Measurements from ENCODE around the gene BLTP3A.
"Not testable (repeated sequence)": the region's sequence is repeated elsewhere in the genome, so short reads cannot be mapped to it uniquely, and the experiment has no call there.

BLTP3A gene

DNA sequence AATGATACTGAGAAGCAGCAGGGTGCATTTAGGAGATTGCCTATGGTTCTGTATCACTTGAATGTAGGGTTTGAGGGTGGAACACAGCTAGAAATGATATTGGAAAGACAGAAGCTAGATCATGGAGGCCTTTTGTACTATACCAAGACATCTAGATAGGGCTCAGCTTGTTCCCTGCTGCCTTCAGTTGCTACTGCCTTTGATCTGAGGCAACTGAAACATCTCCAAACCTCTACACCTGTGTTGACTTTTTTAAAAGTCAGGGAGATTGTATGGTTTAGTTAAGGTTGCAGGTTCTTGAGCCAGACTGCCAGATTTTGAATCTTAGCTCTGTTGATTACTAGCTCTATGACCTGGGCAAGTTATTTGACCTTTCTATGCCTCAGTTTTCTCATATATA is 12.7 kb downstream of the BLTP3A start:
- TF ChIP-seq ESRRG (CRISPR knock-in tag; IDR thresholded peaks at IDR 0.05) (no peak), TOX (CRISPR knock-in tag; IDR thresholded peaks at IDR 0.05; ENCODE audit: borderline replicate concordance) (no peak), ZNF565 (CRISPR knock-in tag; conservative IDR thresholded peaks at IDR 0.05; ENCODE audit: low read depth) (no peak), ARNTL (CRISPR knock-in tag; IDR thresholded peaks at IDR 0.05; ENCODE audit: borderline replicate concordance, low read depth) (no peak), ZFP3 (CRISPR knock-in tag; IDR thresholded peaks at IDR 0.05) (no peak), ZNF8 (CRISPR knock-in tag; IDR thresholded peaks at IDR 0.05) (no peak), PPARA (CRISPR knock-in tag; IDR thresholded peaks at IDR 0.05; ENCODE audit: borderline replicate concordance) (no peak), SNAI2 (CRISPR knock-in tag; IDR thresholded peaks at IDR 0.05) (no peak), BACH2 (CRISPR knock-in tag; IDR thresholded peaks at IDR 0.05; ENCODE audit: borderline replicate concordance) (no peak)
- TF ChIP-seq, protein P1, sequence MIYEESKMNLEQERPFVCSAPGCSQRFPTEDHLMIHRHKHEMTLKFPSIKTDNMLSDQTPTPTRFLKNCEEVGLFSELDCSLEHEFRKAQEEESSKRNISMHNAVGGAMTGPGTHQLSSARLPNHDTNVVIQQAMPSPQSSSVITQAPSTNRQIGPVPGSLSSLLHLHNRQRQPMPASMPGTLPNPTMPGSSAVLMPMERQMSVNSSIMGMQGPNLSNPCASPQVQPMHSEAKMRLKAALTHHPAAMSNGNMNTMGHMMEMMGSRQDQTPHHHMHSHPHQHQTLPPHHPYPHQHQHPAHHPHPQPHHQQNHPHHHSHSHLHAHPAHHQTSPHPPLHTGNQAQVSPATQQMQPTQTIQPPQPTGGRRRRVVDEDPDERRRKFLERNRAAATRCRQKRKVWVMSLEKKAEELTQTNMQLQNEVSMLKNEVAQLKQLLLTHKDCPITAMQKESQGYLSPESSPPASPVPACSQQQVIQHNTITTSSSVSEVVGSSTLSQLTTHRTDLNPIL (CRISPR knock-in tag; IDR thresholded peaks at IDR 0.05; ENCODE audit: low read depth) = no peak
- TF ChIP-seq, protein P2, sequence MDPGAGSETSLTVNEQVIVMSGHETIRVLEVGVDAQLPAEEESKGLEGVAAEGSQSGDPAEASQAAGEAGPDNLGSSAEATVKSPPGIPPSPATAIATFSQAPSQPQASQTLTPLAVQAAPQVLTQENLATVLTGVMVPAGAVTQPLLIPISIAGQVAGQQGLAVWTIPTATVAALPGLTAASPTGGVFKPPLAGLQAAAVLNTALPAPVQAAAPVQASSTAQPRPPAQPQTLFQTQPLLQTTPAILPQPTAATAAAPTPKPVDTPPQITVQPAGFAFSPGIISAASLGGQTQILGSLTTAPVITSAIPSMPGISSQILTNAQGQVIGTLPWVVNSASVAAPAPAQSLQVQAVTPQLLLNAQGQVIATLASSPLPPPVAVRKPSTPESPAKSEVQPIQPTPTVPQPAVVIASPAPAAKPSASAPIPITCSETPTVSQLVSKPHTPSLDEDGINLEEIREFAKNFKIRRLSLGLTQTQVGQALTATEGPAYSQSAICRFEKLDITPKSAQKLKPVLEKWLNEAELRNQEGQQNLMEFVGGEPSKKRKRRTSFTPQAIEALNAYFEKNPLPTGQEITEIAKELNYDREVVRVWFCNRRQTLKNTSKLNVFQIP (CRISPR knock-in tag; IDR thresholded peaks at IDR 0.05; ENCODE audit: borderline replicate concordance, low read depth) = no peak
- TF ChIP-seq, protein P3, sequence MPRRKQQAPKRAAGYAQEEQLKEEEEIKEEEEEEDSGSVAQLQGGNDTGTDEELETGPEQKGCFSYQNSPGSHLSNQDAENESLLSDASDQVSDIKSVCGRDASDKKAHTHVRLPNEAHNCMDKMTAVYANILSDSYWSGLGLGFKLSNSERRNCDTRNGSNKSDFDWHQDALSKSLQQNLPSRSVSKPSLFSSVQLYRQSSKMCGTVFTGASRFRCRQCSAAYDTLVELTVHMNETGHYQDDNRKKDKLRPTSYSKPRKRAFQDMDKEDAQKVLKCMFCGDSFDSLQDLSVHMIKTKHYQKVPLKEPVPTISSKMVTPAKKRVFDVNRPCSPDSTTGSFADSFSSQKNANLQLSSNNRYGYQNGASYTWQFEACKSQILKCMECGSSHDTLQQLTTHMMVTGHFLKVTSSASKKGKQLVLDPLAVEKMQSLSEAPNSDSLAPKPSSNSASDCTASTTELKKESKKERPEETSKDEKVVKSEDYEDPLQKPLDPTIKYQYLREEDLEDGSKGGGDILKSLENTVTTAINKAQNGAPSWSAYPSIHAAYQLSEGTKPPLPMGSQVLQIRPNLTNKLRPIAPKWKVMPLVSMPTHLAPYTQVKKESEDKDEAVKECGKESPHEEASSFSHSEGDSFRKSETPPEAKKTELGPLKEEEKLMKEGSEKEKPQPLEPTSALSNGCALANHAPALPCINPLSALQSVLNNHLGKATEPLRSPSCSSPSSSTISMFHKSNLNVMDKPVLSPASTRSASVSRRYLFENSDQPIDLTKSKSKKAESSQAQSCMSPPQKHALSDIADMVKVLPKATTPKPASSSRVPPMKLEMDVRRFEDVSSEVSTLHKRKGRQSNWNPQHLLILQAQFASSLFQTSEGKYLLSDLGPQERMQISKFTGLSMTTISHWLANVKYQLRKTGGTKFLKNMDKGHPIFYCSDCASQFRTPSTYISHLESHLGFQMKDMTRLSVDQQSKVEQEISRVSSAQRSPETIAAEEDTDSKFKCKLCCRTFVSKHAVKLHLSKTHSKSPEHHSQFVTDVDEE (CRISPR knock-in tag; IDR thresholded peaks at IDR 0.05) = no peak
- TF ChIP-seq, protein P4, sequence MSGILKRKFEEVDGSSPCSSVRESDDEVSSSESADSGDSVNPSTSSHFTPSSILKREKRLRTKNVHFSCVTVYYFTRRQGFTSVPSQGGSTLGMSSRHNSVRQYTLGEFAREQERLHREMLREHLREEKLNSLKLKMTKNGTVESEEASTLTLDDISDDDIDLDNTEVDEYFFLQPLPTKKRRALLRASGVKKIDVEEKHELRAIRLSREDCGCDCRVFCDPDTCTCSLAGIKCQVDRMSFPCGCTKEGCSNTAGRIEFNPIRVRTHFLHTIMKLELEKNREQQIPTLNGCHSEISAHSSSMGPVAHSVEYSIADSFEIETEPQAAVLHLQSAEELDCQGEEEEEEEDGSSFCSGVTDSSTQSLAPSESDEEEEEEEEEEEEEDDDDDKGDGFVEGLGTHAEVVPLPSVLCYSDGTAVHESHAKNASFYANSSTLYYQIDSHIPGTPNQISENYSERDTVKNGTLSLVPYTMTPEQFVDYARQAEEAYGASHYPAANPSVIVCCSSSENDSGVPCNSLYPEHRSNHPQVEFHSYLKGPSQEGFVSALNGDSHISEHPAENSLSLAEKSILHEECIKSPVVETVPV (CRISPR knock-in tag; IDR thresholded peaks at IDR 0.05) = no peak
- ATAC-seq = no peak

DNA sequence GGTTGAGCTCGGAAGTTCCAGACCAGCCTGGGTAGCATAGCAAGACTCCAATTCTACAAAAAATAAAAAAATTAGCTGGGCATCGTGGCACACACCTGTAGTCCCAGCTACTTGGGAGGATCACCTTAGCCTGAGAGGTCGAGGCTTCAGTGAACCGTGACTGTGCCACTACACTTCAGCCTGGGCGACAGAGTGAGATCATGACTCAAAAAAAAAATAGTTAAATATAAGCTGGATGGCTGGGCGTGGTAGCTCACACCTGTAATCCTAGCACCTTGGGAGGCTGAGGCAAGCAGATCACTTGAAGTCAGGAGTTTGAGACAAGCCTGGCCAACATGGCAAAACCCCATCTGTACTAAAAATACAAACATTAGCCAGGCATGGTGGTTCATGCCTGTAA is 13.2 kb downstream of the BLTP3A start:
- not testable (repeated sequence) for ATAC-seq

DNA sequence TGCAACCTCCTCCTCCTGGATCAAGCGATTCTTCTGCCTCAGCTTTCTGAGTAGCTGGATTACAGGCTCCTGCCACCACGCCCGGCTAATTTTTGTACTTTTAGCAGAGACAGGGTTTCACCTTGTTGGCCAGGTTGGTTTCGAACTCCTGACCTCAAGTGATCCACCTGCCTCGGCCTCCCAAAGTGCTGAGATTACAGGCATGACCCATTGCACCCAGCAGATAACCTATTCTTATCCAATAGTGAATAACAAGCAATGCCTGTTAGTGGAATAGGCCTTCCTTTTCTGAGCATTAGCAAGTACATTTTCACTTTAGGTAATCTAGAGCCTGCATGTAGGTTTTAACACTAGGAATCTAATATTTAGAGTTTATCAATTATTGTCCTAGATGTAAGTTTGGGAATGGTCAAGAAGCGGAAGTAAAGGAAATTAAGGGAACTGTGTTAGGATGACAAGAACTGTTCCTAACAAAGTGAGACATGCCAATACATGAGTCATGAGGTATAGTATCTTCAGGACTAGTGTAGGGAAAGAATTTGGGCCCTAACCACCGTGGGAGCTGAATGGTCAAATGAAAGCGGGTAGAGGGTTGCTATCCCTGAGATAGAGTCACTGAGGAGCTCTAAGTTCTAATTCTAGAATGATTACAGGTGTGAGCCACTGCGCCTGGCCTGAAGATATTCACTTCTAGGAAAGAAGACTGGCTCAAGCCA is 15.0 kb downstream of the BLTP3A start:
- no peak for TF ChIP-seq ISL1 (CRISPR knock-in tag; IDR thresholded peaks at IDR 0.05)
- TF ChIP-seq, protein P4 (CRISPR knock-in tag; IDR thresholded peaks at IDR 0.05) = no peak
- no peak for TF ChIP-seq TOX (CRISPR knock-in tag; IDR thresholded peaks at IDR 0.05; ENCODE audit: borderline replicate concordance)
- no peak for TF ChIP-seq CSDC2 (CRISPR knock-in tag; IDR thresholded peaks at IDR 0.05)
- TF ChIP-seq, protein P1 (CRISPR knock-in tag; IDR thresholded peaks at IDR 0.05; ENCODE audit: low read depth) = no peak
- TF ChIP-seq ZFP30 (CRISPR knock-in tag; IDR thresholded peaks at IDR 0.05) = no peak
- TF ChIP-seq PPARA (CRISPR knock-in tag; IDR thresholded peaks at IDR 0.05; ENCODE audit: borderline replicate concordance) = no peak
- no peak for TF ChIP-seq ZNF8 (CRISPR knock-in tag; IDR thresholded peaks at IDR 0.05)
- TF ChIP-seq GLIS3 (CRISPR knock-in tag; IDR thresholded peaks at IDR 0.05) = no peak
- no peak for TF ChIP-seq ZFP3 (CRISPR knock-in tag; IDR thresholded peaks at IDR 0.05)
- no peak for TF ChIP-seq ESRRG (CRISPR knock-in tag; IDR thresholded peaks at IDR 0.05)
- no peak for TF ChIP-seq BACH2 (CRISPR knock-in tag; IDR thresholded peaks at IDR 0.05; ENCODE audit: borderline replicate concordance)
- TF ChIP-seq, protein P3 (CRISPR knock-in tag; IDR thresholded peaks at IDR 0.05) = no peak
- TF ChIP-seq ZNF565 (CRISPR knock-in tag; conservative IDR thresholded peaks at IDR 0.05; ENCODE audit: low read depth) = no peak
- TF ChIP-seq ZC3H10 (CRISPR knock-in tag; IDR thresholded peaks at IDR 0.05) = no peak
- TF ChIP-seq, protein P5, sequence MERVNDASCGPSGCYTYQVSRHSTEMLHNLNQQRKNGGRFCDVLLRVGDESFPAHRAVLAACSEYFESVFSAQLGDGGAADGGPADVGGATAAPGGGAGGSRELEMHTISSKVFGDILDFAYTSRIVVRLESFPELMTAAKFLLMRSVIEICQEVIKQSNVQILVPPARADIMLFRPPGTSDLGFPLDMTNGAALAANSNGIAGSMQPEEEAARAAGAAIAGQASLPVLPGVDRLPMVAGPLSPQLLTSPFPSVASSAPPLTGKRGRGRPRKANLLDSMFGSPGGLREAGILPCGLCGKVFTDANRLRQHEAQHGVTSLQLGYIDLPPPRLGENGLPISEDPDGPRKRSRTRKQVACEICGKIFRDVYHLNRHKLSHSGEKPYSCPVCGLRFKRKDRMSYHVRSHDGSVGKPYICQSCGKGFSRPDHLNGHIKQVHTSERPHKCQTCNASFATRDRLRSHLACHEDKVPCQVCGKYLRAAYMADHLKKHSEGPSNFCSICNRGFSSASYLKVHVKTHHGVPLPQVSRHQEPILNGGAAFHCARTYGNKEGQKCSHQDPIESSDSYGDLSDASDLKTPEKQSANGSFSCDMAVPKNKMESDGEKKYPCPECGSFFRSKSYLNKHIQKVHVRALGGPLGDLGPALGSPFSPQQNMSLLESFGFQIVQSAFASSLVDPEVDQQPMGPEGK (CRISPR knock-in tag; IDR thresholded peaks at IDR 0.05; ENCODE audit: borderline replicate concordance) = no peak
- no peak for TF ChIP-seq TCF4 (CRISPR knock-in tag; IDR thresholded peaks at IDR 0.05; ENCODE audit: borderline replicate concordance)
- TF ChIP-seq OSR1 (CRISPR knock-in tag; IDR thresholded peaks at IDR 0.05) = no peak

More for the DNA sequence above, 15.0 kb downstream of the BLTP3A start:
- peak; percentile 58 for ATAC-seq
